AG09309 (cell line): ENCODE measurements around the gene MRFAP1.

Experiments
- DNase-seq: peaks from one replicate; pipeline ENCODE4 v3.0.0-alpha.2; 2010; ENCODE audit warnings: low read depth
- H3K4me3 ChIP-seq: 2 replicates; pipeline ENCODE4 v1.5.1; 2011; ENCODE audit warnings: mild to moderate bottlenecking, low read depth, low read length, moderate library complexity; ENCODE audit not compliant: control insufficient read depth
- CTCF ChIP-seq: IDR thresholded peaks from 2 replicates; pipeline ENCODE4 v1.5.1; 2011; ENCODE audit warnings: mild to moderate bottlenecking, low read depth, low read length, inconsistent platforms; ENCODE audit not compliant: insufficient read depth, control insufficient read depth; ENCODE audit errors: missing control alignments

The MRFAP1 gene

GRCh38 chr4:6673660-6674499, 33.4 kb downstream of the MRFAP1 start:
- no peak for TF ChIP-seq CTCF
- DNase-seq = peak; percentile 86
- H3K4me3 ChIP-seq = peak overlapping the region; percentile 64

GRCh38 chr4:6674500-6675149, 34.1 kb downstream of the MRFAP1 start:
- DNase-seq = no peak
- TF ChIP-seq CTCF = peak; percentile 45
- H3K4me3 ChIP-seq = peak overlapping the region; percentile 64

GRCh38 chr4:6676722-6677558, 36.5 kb downstream of the MRFAP1 start:
- no peak overlapping the region for H3K4me3 ChIP-seq
- TF ChIP-seq CTCF = no peak
- no peak for DNase-seq

GRCh38 chr4:6680372-6681034, 40.0 kb downstream of the MRFAP1 start:
- H3K4me3 ChIP-seq = no peak overlapping the region
- no peak for DNase-seq
- TF ChIP-seq CTCF = no peak

GRCh38 chr4:6681191-6681590, 40.7 kb downstream of the MRFAP1 start:
- no peak overlapping the region for H3K4me3 ChIP-seq
- peak; percentile 20 for TF ChIP-seq CTCF
- no peak for DNase-seq

- no peak for TF ChIP-seq CTCF
- no peak for DNase-seq
- no peak overlapping the region for H3K4me3 ChIP-seq
These were observed 42.5 kb downstream of the MRFAP1 start for GRCh38 chr4:6682862-6683590.
